Hepatocyte (in vitro differentiated cells): Measurements from ENCODE around the gene SIK3.

Experiments used
- EZH2 ChIP-seq: fragments of 200-600 bp; sonication (generic); IDR thresholded peaks from 2 replicates; pipeline ENCODE4 v1.6.1; 2016; ENCODE audit warnings: antibody characterized with exemption, mild to moderate bottlenecking, borderline replicate concordance
- EZH2phosphoT487 ChIP-seq: fragments of 200-600 bp; sonication (generic); IDR thresholded peaks from one replicate; pipeline ENCODE4 v1.6.1; 2018; ENCODE audit warnings: antibody characterized with exemption, mild to moderate bottlenecking, low read depth, moderate library complexity; ENCODE audit not compliant: unreplicated experiment, severe bottlenecking
- TF ChIP-seq, protein P1 (sequence below): fragments of 200-600 bp; sonication (generic); IDR thresholded peaks from 2 replicates; pipeline ENCODE4 v1.5.1; 2016; ENCODE audit warnings: antibody characterized with exemption, mild to moderate bottlenecking; ENCODE audit not compliant: poor library complexity

DNA sequence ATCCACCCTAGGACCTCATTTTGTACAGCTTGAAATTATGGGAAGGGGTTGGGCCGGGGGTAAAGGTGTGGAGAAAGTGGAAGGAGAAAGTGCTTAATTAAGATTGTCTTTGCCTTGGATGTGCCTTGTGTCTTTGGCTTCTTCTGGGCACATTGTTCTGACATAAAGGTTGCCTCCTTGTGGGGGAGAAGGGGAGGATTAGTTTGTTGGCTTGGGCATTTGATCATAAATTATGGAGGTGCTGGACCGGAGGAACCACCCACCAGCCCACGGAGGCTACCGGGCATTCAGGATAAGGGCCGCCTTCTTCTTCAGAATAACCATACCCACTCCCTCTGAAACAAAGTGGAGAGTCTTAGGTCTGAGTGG lies 47.1 kb upstream of the SIK3 start:
- TF ChIP-seq, protein P1, sequence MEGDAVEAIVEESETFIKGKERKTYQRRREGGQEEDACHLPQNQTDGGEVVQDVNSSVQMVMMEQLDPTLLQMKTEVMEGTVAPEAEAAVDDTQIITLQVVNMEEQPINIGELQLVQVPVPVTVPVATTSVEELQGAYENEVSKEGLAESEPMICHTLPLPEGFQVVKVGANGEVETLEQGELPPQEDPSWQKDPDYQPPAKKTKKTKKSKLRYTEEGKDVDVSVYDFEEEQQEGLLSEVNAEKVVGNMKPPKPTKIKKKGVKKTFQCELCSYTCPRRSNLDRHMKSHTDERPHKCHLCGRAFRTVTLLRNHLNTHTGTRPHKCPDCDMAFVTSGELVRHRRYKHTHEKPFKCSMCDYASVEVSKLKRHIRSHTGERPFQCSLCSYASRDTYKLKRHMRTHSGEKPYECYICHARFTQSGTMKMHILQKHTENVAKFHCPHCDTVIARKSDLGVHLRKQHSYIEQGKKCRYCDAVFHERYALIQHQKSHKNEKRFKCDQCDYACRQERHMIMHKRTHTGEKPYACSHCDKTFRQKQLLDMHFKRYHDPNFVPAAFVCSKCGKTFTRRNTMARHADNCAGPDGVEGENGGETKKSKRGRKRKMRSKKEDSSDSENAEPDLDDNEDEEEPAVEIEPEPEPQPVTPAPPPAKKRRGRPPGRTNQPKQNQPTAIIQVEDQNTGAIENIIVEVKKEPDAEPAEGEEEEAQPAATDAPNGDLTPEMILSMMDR = no peak
- TF ChIP-seq EZH2phosphoT487 (no peak), EZH2 (no peak)
